HS-5 (cell line): Measurements from ENCODE around the gene AADACL4.
"Not testable (repeated sequence)": the region's sequence is repeated elsewhere in the genome, so short reads cannot be mapped to it uniquely, and the experiment has no call there.

Source experiments
- DNase-seq: peaks from one replicate; pipeline ENCODE4 v3.0.0-alpha.2; 2012; ENCODE audit warnings: low read depth

Gene AADACL4

GRCh38 chr1:12712076-12712475 is 68.2 kb downstream of the AADACL4 start:
- DNase-seq, result no peak

GRCh38 chr1:12712929-12713328 is 69.0 kb downstream of the AADACL4 start:
- DNase-seq, result no peak

GRCh38 chr1:12713651-12714050 is 69.8 kb downstream of the AADACL4 start:
- DNase-seq, result not testable (repeated sequence)

- DNase-seq, result no peak
Measured at GRCh38 chr1:12714710-12715475, 71.0 kb downstream of the AADACL4 start.

- DNase-seq, result no peak
Measured at GRCh38 chr1:12715896-12716437, 72.1 kb downstream of the AADACL4 start, which contains the start of gene AADACL3. Gene AADACL3, plus strand, starts transcription at chr1:12716110. Its CDS starts 67 bp downstream, at chr1:12716177.
